Measurements from ENCODE around the gene TBC1D22B.

The TBC1D22B gene

DNA sequence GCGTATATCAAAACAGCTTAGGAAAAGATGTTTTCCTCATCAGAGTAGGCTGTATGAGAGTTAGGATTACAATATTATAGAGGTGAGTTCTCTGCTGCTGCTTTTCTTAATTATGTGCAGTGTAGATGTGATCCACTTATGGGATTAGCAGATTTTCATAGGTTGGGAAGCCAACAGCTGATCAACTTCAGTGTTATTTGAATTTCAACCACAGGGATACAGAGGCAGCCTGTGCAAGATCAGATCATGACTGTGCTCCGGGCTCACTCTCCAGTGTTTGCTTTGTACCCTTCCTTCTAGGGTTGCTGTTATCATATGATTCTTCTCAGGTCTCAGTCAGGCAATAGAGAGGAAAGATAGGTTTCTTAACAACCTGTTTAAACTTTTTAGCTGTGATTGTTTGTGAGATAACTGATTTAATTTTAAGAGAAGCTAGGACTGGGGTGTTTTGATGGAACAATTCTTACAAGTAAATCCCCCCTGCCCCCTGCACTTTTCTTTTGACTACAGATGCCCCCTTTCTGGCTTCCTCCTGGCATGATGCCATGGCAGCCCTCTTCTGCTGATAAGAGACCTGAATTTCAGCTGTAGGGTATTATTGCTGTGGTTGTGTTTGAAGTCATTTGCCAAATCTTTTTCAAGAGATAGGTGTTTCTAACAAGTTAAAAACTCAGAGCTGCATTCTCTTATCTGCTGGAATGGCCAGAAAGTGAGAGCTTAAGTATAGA is 104.7 kb downstream of the TBC1D22B start:
- Histone ChIP-seq H4K20me1 (ENCODE audit: control insufficient read depth, insufficient read depth, low read depth, low read length) (peaks cover 10% of the 10 kb centered on the region; the same call in 1 of the 2 replicates), H3K4me1 (ENCODE audit: control insufficient read depth, low read length) (peaks cover under 1% of the 10 kb centered on the region), H3K9me2 (replicated peaks; ENCODE audit: control insufficient read depth, low read length) (no peaks in the 10 kb centered on the region), H3K9me3 (ENCODE audit: control insufficient read depth, insufficient read depth, low read length) (no peaks in the 10 kb centered on the region), H3K27me3 (ENCODE audit: control insufficient read depth, low read length) (no peaks in the 10 kb centered on the region), H3K4me3 (ENCODE audit: low read length) (no peak overlapping the region), H3K79me2 (ENCODE audit: control insufficient read depth, low read length) (peaks cover 24% of the 10 kb centered on the region), H3K36me3 (ENCODE audit: control insufficient read depth, low read length) (peaks cover 49% of the 10 kb centered on the region), H3F3A (ENCODE audit: control insufficient read depth, insufficient read depth) (no peaks in the 10 kb centered on the region), H3K27ac (ENCODE audit: low read depth, low read length) (no peak overlapping the region), H3K4me2 (ENCODE audit: low read length) (no peak overlapping the region)
- TF ChIP-seq, protein P1, sequence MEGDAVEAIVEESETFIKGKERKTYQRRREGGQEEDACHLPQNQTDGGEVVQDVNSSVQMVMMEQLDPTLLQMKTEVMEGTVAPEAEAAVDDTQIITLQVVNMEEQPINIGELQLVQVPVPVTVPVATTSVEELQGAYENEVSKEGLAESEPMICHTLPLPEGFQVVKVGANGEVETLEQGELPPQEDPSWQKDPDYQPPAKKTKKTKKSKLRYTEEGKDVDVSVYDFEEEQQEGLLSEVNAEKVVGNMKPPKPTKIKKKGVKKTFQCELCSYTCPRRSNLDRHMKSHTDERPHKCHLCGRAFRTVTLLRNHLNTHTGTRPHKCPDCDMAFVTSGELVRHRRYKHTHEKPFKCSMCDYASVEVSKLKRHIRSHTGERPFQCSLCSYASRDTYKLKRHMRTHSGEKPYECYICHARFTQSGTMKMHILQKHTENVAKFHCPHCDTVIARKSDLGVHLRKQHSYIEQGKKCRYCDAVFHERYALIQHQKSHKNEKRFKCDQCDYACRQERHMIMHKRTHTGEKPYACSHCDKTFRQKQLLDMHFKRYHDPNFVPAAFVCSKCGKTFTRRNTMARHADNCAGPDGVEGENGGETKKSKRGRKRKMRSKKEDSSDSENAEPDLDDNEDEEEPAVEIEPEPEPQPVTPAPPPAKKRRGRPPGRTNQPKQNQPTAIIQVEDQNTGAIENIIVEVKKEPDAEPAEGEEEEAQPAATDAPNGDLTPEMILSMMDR (IDR thresholded peaks at IDR 0.05; ENCODE audit: low read depth, low read length, poor library complexity, severe bottlenecking) = no peak
- no peak for TF ChIP-seq EZH2phosphoT487 (IDR thresholded peaks at IDR 0.05; ENCODE audit: borderline replicate concordance, low read length)

DNA sequence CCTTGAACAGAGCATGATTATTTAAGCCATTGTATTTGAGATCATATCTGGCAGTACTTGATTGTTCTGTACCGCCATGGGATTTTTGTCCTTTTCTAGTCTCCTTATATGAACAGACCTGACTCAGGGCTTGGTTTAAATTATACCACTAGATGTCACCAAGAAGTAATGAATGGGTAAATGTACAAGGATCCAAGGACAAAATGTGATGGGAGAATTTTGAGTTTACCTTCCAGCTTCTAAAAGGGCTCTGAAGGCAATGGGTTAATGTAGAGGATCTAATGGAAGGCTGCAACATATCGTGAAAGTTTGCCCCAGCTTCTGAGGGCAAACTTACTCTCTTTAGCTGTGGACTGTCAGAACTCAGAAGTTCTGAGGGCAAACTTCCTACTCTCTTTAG is 108.2 kb downstream of the TBC1D22B start:
- no peak overlapping the region for H3K27ac ChIP-seq (ENCODE audit: low read depth, low read length)
- peaks cover 69% of the 10 kb centered on the region for H3K36me3 ChIP-seq (ENCODE audit: control insufficient read depth, low read length)
- H3K79me2 ChIP-seq (ENCODE audit: control insufficient read depth, low read length) = no peaks in the 10 kb centered on the region; the same call in 1 of the 2 replicates
- no peaks in the 10 kb centered on the region for H3F3A ChIP-seq (ENCODE audit: control insufficient read depth, insufficient read depth)
- H4K20me1 ChIP-seq (ENCODE audit: control insufficient read depth, insufficient read depth, low read depth, low read length) = 0 out of 2 replicates have a peak, but pooled peaks cover 2% of the 10 kb centered on the region
- no peak overlapping the region for H3K4me3 ChIP-seq (ENCODE audit: low read length)
- no peaks in the 10 kb centered on the region for H3K27me3 ChIP-seq (ENCODE audit: control insufficient read depth, low read length)
- TF ChIP-seq, protein P1 (IDR thresholded peaks at IDR 0.05; ENCODE audit: low read depth, low read length, poor library complexity, severe bottlenecking) = peak; percentile 32
- no peak for TF ChIP-seq EZH2phosphoT487 (IDR thresholded peaks at IDR 0.05; ENCODE audit: borderline replicate concordance, low read length)
- no peaks in the 10 kb centered on the region for H3K9me2 ChIP-seq (replicated peaks; ENCODE audit: control insufficient read depth, low read length)
- peaks cover 10% of the 10 kb centered on the region for H3K4me1 ChIP-seq (ENCODE audit: control insufficient read depth, low read length)
- H3K4me2 ChIP-seq (ENCODE audit: low read length) = no peak overlapping the region
- H3K9me3 ChIP-seq (ENCODE audit: control insufficient read depth, insufficient read depth, low read length) = no peaks in the 10 kb centered on the region

DNA sequence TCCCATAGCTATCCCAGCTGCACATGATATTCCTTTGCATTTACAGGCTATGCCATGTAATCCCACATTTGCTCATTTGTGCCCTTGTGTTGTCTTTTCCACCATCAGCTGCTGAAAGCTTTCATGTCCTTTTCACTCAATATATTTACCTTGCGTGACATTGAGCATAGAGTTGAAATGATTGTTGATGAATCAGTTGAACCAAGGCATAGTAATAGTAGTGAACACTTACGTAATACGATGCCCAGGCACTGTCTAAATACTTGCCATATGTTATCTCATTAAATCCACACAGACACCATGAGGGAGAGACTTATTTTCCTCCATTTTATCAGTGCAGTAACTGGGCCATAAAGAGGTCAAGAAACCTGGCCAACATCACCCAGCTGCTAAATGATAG is 109.3 kb downstream of the TBC1D22B start:
- H3K36me3 ChIP-seq (ENCODE audit: control insufficient read depth, low read length) = peaks cover 69% of the 10 kb centered on the region
- no peak overlapping the region for H3K27ac ChIP-seq (ENCODE audit: low read depth, low read length)
- no peak overlapping the region for H3K4me3 ChIP-seq (ENCODE audit: low read length)
- peaks cover 4% of the 10 kb centered on the region for H3K79me2 ChIP-seq (ENCODE audit: control insufficient read depth, low read length)
- peaks cover 10% of the 10 kb centered on the region for H3K4me1 ChIP-seq (ENCODE audit: control insufficient read depth, low read length)
- TF ChIP-seq, protein P1 (IDR thresholded peaks at IDR 0.05; ENCODE audit: low read depth, low read length, poor library complexity, severe bottlenecking) = no peak
- no peak for TF ChIP-seq EZH2phosphoT487 (IDR thresholded peaks at IDR 0.05; ENCODE audit: borderline replicate concordance, low read length)
- no peaks in the 10 kb centered on the region for H3F3A ChIP-seq (ENCODE audit: control insufficient read depth, insufficient read depth)
- H3K27me3 ChIP-seq (ENCODE audit: control insufficient read depth, low read length) = no peaks in the 10 kb centered on the region
- no peak overlapping the region for H3K4me2 ChIP-seq (ENCODE audit: low read length)
- H4K20me1 ChIP-seq (ENCODE audit: control insufficient read depth, insufficient read depth, low read depth, low read length) = 0 out of 2 replicates have a peak, but pooled peaks cover 2% of the 10 kb centered on the region
- H3K9me2 ChIP-seq (replicated peaks; ENCODE audit: control insufficient read depth, low read length) = no peaks in the 10 kb centered on the region
- no peaks in the 10 kb centered on the region for H3K9me3 ChIP-seq (ENCODE audit: control insufficient read depth, insufficient read depth, low read length)

Data from DOHH2 (cell line).